ENCODE data around the gene BAG1.
A peak's percentile ranks its signal among the peaks of the same experiment; 100 is the strongest.

Gene BAG1

GRCh38 chr9:33264473-33265177 lies at the start of gene BAG1, which contains the start of gene CHMP5:
Gene BAG1, minus strand, starts transcription at chr9:33264708.
Gene CHMP5, plus strand, starts transcription at chr9:33265049. Its CDS starts 30 bp downstream, at chr9:33265079.
- peak; percentile 100 for DNase-seq (ENCODE audit: low read depth)

- DNase-seq (ENCODE audit: low read depth): no peak
Measured at GRCh38 chr9:33311953-33312352, 47.4 kb upstream of the BAG1 start.

- DNase-seq (ENCODE audit: low read depth): no peak
Measured at GRCh38 chr9:33310748-33311147, 46.2 kb upstream of the BAG1 start.

DNA sequence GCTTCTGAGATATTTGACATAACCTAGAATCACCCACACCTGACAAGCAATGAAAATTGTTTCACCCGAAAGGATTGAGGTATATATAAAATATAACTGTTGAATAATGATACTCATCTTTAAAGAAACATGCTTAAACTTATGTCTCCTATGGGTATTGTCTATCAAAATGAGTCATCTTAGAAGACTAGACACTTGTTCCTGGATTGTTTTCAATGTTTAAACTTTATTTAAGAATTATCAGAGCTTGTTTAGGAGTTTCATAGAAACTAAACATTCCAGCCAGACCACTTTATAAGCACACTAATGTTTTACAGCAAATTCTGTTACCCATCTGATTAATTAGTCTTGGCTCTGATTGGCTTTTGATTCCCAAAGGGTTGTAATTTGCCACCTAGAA lies 45.4 kb upstream of the BAG1 start:
- DNase-seq (ENCODE audit: low read depth): no peak

DNA sequence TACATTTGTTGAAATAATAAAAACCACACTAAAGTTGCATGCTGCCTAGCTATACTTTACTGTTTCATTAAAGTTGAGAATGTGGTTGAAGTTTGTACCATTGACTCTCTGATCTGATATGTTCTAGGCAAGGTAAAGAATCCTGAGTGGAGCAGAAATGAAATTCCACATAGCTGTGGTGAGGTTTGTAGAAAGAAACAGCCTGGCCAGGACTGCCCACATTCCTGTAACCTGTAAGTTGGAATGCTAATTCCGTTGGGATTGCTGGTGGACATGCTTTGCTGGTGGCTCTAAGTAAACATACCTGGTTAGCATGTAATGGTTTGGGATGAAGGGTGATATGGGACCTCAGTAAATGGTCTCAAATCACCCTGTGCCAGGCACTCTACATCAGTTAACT lies 42.6 kb upstream of the BAG1 start:
- no peak for DNase-seq (ENCODE audit: low read depth)

- DNase-seq (ENCODE audit: low read depth): no peak
Measured at GRCh38 chr9:33306037-33306436, 41.5 kb upstream of the BAG1 start.

- DNase-seq (ENCODE audit: low read depth): no peak
Measured at GRCh38 chr9:33304362-33304761, 39.9 kb upstream of the BAG1 start.

DNA sequence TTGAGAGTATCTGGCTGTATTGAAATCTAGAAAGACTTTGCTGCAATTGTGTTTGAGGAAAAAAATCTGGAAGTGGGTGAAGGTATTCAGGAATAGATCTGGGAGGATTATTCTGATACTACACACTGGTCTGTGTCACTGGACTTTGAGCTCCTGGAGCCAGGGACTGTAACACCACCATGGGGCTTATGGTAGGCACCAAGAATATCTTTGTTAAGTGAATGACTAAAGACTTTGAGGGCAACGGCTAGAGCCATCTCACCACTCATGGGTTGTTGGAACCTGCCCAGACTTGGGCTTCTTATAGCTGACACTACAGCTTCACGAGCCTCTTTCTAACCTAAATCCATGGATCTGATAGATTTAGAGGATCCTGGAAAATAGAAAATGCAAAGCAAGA lies 36.0 kb upstream of the BAG1 start:
- DNase-seq (ENCODE audit: low read depth): no peak

DNA sequence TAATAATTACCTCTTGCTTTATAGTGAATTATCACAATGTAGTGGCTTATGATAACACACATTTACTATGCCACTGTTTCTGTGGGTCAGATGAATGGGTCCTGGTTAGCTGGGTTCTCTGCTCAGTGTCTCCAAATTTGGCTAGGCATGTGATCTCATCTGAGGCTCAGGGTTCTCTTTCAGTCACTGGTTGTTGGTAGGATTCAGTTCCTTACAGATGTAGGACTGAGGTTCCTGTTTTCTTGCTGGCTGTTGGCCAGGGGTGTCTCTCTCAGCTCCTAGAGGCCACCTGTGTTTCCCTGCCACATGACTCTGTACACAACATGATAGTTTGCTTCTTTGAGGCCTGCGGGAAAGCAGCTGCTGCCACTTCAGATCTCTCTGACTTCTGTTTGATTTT lies 32.9 kb upstream of the BAG1 start:
- DNase-seq (ENCODE audit: low read depth): no peak

DNA sequence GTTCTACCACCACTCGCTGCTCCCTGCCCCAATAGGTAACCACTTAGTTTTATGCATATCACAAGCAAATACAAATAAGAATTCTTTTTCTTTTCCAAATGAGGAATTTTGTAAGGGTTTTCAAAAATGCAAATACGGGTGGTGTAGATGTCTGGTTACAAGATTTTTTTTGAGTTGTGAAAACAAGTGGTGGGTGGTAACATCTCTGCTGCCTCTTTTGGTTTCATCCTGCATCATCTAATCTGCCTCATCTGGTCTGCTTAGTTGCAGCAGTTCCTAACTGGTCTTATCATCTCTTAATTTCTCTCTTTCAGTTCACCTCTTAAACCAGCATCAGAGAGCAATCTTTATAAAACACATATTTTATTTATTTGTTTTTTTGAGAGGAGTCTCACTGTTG lies 31.1 kb upstream of the BAG1 start:
- no peak for DNase-seq (ENCODE audit: low read depth)

DNA sequence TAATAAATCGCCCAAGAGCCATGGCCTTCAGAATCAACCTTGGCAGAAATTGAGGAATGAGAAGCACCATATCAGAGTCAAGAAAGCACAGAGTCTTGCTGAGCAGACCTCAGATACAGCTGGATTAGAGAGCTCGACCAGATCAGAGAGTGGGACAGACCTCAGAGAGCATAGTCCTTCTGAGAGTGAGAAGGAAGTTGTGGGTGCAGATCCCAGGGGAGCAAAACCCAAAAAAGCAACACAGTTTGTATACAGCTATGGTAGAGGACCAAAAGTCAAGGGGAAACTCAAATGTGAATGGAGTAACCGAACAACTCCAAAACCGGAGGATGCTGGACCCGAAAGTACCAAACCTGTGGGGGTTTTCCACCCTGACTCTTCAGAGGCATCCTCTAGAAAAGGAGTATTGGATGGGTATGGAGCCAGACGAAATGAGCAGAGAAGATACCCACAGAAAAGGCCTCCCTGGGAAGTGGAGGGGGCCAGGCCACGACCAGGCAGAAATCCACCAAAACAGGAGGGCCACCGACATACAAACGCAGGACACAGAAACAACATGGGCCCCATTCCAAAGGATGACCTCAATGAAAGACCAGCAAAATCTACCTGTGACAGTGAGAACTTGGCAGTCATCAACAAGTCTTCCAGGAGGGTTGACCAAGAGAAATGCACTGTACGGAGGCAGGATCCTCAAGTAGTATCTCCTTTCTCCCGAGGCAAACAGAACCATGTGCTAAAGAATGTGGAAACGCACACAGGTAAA lies 30.3 kb upstream of the BAG1 start:
- DNase-seq (ENCODE audit: low read depth): no peak

DNA sequence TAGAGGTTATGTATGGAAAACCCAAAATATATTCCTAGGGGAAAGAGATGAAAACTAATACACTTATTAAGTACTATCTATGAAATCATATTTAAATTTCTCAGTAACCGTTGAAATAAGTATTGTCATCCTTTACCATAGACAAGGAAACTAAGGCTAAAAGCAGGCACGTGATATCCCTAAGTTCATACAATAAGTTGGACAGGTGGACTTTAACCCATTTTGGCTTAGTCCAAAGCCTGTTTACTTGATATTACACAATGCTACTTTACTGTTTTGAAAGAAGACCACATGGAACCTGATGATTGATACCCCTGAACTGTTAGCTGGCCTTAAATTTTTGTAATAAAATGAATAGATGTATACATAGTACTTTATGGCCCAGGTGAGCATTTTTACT lies 29.3 kb upstream of the BAG1 start:
- no peak for DNase-seq (ENCODE audit: low read depth)

GRCh38 chr9:33291901-33292300 lies 27.4 kb upstream of the BAG1 start:
- DNase-seq (ENCODE audit: low read depth): no peak

GRCh38 chr9:33291031-33291397 lies 26.5 kb upstream of the BAG1 start:
- no peak for DNase-seq (ENCODE audit: low read depth)

GRCh38 chr9:33290247-33291030 lies 25.9 kb upstream of the BAG1 start, which contains the start of gene NFX1:
Gene NFX1, plus strand, starts transcription at chr9:33290516. Its CDS starts 57 bp downstream, at chr9:33290573.
- peak; percentile 95 for DNase-seq (ENCODE audit: low read depth)

DNA sequence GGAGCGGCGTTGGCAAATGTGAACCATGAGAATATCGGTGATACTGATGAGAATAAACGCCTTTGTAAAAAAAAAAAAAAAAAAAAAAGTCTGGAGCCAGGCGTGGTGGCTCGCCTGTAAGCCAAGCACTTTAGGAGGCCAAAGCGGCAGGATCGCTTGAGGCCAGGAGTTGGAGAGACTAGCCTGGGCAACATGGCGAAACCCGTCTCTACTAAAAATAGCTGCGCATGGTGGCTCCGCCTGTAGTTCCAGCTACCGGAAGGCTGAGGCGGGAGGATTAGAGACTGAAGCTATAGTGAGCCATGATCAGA lies 25.4 kb upstream of the BAG1 start:
- DNase-seq (ENCODE audit: low read depth): no peak

DNA sequence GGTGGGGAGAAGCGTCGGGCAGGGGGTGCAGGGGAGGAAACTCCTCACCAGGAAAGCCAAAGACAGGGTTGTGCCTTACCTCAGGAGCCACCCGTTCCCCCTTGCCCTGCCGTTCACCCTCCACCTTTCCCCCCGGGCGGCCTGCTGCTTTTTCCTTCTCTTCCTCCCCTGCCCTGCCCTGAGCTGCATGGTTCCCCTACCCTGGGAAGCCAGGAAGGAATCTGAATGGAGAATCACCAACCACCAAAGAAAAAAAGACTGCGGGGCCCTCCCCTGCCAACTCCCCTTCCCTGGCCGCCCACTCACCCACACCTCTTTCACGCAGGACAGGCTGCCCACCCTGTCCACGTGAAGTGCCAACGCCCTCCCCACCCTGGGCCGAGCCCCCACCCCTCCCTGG lies 25.0 kb upstream of the BAG1 start:
- DNase-seq (ENCODE audit: low read depth): no peak

DNA sequence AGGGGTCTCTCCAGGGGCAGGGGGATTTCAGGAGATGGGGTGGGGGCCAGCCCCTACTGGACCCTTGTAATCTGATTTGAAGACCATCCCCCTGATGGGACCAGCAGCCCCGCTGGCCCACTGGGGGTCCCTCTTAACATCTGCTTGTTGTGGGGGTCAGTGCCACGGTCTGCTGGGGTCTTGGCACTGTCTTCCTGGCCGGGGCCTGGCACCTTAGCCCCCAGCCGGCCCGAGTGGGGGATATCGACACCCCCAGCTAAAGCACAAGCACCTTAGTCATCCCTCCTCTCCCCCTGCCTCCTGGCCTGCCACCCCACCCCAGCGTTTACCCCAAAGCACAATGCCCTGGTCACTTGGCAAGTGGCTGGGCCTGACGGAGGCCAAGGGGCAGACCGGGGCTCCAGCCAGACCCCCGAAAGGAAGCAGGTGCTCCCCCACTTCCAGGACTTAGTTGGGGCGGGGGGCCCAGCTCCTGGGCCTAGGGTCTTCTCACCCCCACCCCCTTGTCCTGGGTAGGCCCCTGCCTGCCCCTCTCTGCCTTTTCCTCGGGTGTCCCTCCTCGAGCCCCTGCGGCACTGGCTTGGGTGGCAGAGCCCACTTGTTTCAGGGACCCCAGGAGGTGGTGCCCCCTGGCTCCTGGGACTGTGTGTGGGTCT lies 24.4 kb upstream of the BAG1 start:
- DNase-seq (ENCODE audit: low read depth): no peak

DNA sequence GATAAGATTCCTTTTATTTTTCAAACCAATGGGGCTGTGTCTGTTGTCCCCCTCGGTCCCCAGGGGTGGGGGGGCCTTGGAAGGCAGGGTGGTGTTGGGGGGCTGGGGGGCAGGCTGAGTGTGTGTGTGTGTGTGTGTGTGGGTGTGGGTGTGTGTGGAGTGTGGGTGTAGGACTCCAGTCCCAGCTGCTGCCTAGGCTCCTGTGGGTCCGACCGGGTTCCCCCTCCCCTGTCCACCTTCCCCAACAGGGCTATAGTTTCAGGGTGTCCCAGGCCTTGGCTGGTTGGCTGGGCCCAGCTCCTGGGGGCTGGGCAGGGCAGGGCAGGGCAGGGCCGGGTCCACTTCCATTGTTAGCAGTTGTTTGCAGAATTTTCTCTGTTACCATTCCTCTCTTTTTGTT lies 23.7 kb upstream of the BAG1 start:
- DNase-seq (ENCODE audit: low read depth): no peak

DNA sequence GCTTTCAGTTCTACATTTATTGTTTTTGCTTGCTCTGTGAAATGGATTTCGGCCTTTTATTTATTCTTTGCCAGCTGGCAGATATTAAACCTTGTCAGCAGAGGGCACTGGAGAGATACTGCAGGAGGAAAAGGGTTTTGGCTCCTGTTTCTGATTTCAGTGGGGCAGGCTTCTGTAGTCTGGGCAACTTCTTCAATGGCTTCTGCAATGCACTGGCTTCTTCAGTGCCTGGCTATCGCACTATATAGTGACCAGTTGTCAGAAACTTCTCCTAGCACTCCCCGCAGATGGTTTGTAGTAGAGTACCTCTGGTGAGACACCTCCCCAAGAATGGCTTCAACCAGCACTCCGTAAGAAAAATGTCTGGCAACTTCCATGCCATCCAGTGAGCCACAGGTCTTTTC lies 22.6 kb upstream of the BAG1 start:
- peak; percentile 19 for DNase-seq (ENCODE audit: low read depth)

DNA sequence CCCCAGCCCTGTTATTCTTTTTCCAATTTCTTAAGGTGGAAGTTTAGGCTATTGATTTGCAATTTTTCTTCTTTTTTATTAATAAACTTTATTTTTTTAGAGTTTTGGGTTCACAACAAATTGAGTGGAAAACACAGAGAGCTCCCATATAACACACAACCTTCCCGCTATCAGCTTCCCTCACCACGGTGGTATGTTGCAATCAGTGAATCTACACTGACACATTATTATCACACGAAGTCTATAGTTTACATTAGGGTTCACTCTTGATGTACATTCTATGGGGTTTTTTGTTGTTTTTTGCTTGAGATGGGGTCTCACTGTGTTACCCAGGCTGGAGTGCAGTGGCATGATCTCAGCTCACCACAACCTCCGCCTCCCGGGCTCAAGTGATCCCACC lies 21.0 kb upstream of the BAG1 start:
- no peak for DNase-seq (ENCODE audit: low read depth)

- no peak for DNase-seq (ENCODE audit: low read depth)
Measured at GRCh38 chr9:33277484-33277883, 13.0 kb upstream of the BAG1 start.

- DNase-seq (ENCODE audit: low read depth): no peak
Measured at GRCh38 chr9:33273972-33274328, 9.4 kb upstream of the BAG1 start.
